Kidney capillary endothelial cell (primary cell): Measurements from ENCODE around the gene PRCC.
"Not testable (repeated sequence)": the region's sequence is repeated elsewhere in the genome, so short reads cannot be mapped to it uniquely, and the experiment has no call there.

Experiments
- DNase-seq: peaks from one replicate; pipeline ENCODE4 v3.0.0-alpha.2; 2018; ENCODE audit warnings: low spot score

The PRCC gene

DNA sequence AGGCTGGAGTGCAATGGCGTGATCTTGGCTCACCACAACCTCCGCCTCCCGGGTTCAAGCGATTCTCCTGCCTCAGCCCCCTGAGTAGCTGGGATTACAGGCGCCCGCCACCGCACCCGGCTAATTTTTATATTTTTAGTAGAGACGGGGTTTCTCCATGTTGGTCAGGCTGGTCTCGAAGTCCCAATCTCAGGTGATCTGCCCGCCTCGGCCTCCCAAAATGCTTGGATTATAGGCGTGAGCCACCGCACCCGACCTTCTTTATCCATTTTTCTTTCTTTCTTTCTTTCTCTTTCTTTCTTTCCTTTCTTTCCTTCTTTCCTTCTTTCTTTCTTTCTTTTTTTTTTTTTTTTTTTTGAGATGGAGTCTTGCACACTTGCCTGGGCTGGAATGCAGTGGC is 2.2 kb upstream of the PRCC start:
- DNase-seq = not testable (repeated sequence)

DNA sequence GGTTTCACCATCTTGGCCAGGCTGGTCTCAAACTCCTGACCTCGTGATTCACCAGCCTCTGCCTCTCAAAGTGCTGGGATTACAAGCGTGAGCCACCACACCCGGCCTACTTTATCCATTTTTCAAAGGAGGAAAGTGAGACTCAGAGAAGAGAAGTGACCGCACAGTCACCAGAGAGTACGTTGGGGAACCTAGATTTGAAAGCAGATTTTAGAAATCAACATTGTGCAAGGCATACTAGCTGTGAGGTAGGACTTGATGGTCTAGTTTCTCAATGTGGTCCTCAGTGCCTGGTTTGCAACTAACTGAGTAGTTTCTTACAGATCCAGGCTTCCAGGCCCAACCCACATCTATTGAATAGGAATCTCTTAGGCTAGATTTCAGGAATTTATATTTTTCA is 1.7 kb upstream of the PRCC start:
- no peak for DNase-seq

DNA sequence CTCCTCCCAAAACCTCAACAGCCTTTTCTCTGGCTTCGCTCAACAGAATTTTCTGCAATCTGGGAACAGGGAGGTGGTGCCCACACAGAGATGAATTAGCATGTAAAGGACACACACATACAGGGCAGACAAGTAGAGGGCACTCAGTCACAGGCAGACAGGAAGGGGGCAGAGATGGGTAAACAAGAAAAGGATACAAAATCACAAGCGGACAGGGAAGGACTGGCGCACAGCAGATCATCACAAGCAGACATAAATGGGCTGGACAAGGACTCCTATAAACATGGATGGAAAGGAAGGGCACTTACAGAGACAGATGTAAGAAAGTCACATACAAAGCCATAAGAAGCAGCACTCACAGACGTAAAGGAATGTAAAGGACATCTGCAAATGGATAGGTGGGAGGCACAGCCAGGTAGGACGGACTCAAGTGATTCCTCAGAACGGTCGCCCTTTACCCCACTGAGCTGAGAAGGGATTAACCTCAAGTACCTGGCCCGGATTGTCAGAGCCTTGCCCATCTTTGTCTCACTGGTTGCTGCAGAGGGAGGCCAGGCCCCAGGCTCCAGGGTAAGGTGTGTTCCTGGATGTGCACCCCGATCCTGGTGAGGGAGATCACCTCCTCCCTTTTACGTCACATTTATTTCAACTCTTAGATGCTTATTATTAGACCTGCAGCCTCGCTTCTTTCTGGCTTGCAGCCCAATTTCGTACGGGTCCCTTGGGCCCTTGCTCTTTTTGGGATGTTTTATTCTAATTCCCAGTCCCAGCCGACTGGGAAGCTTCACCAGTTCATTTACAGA is 836 bp upstream of the PRCC start:
- DNase-seq = no peak

DNA sequence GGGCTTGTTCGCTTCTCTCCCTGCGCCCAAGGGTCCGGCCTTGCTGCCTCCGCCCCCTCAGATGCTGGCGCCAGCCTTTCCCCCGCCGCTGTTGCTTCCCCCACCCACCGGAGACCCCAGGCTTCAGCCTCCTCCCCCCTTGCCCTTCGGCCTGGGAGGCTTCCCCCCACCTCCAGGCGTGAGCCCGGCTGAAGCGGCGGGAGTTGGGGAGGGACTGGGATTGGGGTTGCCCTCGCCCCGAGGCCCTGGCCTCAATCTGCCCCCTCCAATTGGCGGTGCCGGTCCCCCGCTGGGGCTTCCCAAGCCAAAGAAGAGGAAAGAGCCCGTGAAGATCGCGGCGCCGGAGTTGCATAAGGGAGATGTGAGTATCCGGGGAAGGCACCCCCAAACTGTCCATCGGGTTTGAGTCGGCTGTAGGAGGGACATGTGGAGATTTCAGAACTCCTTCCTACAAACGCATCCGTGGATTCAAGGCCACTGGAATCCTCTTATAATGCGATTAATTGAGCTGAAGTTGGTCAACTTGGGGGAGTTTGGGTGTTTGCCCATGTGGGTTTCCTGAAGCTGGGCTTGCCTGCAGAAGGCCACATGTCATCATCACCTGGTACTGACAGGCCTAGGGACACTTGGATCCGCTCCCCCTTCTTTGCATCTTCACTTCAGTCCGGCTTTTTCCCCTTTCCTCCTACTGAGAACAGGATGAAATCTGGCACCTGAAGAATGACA is 707 bp downstream of the PRCC start:
- no peak for DNase-seq

DNA sequence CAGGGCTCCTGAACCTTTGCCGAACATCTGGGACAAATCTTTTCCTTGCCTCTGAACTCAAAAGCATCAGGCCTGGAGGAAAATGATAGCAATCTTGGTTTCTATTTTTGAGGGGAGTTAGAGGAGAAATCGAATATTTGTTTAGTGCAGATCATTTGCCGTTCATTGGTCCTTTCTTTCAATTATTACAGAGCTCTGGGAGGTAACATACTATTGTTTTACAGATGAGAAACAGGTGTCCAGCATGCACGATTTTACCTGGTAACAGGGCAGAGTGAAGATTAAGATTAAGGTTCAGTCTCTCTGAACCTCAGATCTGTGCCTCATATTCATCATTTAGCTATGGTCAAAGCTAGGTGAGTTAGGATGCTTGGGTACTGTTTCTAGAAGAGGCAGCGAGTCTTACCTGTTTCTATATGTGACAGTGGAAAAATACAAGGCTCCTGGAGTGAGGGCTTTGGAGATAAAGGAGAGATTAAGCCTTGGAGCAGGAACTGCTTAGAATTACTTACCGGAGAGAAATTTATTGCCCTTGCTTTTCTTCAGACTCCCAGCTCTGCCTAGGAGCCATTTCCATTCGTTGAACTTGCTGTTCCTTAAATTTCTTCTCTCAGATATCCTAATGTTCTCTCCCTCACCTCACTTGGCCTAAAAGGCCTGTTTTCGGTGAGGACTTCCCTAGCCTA is 1.4 kb downstream of the PRCC start:
- no peak for DNase-seq

DNA sequence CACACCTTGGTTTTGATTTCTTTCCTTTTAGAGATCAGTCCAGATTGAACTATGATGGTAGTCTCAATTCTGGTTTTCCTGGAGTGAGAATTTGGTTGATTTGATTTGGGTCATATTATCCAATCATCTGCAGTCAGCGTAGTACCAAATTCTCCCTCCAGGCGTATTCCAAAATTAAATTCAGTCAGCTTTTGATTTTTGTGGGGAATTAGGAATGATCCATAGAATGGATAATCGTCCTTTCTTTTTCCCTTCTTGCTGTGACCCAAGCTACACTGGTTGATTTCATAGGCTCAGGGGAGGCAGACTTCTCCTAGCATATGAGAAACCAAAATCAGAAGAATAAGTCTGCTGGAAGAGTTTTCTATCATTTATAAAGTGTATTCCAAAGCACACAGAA is 4.9 kb downstream of the PRCC start:
- DNase-seq = no peak

DNA sequence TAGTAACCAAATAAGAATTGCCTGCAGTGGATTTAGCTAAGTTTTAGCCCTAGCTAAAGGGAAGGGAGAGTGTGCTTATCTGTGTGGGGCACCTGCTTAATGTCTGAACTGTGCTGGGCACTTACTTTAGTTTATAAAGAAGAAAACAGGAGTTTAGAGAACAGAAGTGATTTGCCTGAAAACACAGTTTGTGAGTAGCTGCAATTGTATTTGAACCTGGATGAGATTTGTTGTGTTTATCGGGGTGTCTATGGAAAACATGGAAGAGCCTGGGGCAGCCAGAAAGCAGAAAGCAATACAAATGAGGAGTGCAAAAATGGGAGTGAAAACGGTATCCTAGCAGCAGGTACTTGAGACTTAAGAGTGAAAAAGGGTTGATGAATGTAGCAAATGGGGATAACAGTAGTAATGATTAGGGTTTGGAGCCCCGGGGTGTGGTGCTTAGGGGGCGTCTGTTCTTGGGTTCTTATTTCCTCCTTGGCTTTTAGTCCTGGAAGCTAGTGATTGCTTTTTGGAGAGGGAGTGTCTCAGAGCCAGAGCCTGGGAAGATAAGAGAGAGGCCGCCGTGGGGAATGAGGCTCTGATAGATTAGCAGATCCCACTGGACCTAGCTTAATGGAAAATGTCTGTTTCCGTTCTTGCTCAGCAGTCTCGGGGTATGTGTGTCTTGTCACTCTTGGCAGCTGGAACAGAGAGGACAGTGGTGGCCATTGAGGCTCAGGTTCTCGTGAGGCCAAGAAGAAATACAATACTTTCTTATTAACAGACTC is 5.6 kb downstream of the PRCC start:
- no peak for DNase-seq

DNA sequence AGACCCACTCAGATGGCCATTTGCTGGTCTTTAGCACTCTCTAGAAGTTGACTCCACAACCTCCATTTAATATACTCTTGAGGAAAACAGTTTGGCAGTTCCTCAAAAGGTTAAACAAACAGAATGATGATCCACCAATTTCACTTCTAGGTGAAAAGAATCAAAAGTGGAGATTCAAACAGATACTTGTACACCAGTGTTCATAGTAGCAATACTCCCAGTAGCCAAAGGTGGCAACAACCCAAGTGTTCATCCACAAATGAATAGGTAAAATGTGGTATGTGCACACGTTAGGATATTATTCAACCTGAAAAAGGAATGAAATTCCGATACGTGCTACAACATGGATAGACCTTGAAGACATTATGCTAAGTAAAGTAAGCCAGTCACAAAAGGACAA is 6.3 kb downstream of the PRCC start:
- no peak for DNase-seq

DNA sequence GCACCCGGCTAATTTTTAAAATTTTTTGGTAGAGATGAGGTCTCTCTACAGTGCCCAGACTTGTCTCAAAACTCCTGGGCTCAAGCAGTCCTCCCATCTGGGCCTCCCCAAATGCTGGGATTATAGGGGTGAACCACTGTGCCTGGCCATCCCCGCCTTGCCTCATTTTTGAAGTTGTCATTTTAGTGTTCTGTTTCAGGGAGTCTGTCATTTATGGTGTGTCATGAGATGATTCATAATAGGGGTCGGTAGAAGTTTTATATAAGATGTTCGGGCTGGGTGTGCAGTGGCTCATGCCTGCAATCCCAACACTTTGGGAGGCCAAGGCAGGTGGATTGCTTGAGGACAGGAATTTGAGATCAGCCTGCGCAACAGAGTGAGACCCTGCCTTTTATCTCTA is 8.5 kb downstream of the PRCC start:
- DNase-seq = no peak

DNA sequence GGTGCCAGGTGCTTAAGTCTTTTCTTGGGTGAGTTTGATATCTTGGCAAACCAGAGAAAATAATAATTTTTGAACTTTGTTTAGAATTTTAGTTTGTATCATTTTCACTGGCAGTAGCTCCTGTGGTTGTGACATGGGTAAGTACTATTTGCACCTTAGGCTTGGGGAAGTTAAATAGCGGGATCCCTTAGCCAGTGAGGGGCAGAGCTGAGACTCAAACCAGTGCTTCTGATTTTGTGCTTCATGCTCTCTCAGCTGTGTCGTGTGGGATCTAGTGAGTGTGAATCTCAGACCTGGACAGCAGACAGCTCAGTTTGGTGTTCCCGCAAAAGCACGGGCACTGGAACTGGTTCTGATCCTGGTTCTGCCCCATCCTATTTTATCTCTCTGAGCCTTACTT is 9.6 kb downstream of the PRCC start:
- no peak for DNase-seq

DNA sequence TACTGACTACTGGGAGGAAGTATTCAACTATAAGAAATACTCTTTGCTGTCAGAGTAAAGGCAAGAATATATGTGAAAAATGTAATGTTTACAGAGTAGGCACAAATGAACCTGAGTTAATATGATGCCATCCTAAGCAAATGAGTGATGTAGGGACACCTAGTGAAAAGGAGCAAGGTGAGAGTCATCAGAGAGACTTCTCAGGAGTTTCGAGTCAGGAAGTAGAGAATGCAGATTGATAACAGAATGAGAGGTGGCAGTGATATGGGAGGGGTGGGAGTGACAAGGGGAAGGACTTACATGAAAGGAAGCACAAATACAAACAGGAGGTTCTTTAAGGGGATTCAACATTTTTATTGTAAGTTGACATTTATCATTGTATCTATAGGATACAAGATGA is 10.2 kb downstream of the PRCC start:
- no peak for DNase-seq

DNA sequence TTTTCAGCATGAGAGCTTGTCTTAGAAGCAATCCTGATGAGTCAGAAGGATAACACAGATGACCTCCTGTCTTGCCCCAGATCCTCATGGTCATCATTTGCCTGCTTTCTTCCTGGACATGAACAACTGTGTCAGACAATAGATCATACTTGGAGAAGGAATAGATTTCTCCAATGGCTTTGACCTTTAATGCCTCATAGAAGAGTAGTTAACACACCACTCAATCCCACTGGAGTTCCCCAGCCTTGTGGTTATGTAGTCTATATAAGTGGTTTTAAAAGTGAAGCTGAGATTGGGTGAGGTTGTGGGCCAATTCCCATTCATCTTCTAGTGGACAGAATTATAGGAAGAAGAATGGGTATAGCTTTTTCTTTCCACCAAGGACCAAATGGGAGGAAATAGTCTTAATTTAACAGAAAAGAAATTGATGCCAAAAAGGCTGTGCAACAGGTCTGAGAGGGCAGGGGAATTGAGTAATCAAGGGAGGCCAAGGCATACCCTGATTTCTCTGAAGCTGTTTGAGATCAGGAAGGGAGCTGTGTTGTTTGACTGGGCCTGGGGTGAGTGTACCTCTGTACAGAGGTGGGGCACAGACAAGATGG is 14.4 kb downstream of the PRCC start:
- DNase-seq = no peak

DNA sequence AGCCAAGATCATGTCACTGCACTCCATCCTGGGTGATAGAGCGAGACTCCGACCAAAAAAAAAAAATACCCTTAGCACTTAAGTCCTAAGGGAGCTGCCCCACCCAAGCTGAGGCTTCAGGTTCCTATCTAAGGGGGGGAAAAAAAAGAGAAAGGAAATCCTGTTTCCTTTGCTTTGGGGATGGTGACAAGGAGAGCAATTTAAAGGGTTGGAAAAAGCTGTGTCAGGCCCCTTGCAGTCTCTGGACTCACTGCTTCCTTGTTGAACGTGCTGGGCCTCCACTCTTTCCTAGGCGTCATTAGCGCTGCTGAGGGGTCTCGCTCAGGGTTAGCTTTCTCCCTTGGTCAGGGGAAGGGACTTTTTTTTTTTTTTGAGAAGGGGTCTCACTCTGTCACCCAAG is 18.1 kb downstream of the PRCC start:
- no peak for DNase-seq

DNA sequence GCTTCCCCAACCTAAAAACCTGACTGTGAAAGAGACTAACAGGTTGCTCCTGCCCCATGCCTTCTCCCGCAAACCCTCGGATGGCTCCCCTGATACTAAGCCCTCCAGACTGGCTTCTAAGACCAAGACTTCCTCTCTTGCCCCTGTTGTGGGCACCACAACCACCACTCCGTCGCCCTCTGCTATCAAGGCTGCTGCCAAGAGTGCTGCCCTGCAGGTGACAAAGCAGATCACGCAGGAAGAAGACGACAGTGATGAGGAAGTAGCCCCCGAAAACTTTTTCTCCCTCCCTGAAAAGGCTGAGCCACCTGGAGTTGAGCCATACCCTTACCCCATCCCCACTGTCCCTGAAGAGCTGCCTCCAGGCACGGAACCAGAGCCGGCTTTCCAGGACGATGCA is 19.3 kb downstream of the PRCC start:
- DNase-seq = no peak

DNA sequence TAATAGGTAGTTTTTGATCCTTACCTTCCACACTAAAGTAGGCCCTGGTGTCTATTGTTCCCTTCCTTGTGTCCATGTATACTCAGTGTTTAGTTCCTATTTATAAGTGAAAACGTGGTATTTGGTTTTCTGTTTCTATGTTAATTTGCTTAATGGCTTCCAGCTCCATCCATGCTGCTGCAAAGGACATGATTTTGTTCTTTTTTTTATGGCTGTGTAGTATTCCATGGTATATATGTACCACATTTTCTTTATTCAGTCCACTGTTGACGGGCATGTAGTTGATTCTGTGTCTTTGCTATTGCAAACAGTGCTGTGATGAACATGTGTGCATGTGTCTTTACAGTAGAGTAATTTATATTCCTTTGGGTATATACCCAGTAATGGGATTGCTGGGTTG is 20.8 kb downstream of the PRCC start:
- DNase-seq = no peak

DNA sequence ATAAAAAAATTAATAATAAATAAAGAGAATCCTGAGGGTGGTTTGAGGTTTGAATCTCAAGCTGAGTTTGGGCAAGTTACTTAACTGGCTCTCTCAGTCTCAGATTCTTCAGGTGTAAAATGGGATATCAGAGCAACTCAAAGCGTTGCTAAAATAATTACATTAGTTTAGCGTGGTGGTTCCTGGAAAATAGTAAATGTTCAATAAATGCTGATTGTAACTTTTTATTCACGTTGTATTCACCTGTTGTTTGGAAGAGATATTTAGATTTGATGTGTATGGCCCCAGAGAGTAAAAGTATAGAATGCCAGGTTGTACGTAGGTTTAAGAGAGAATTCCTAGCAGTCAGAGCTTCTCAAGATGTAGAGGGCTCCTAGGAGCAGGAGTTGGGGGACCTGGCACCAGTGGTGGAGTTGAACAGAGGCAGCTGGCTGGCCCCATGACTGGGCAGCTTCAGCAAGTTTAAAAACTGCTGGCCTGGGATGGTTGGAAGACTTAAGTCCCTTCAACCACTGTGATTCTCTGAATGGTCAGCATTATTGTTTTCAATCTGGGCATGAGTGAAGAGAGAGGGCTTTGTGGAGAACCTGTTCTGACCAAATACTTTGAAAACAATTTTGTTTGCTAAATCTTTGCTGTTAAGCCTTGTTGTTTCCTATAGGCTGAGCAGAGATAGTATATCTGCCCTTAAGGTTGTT is 22.4 kb downstream of the PRCC start:
- DNase-seq = no peak

DNA sequence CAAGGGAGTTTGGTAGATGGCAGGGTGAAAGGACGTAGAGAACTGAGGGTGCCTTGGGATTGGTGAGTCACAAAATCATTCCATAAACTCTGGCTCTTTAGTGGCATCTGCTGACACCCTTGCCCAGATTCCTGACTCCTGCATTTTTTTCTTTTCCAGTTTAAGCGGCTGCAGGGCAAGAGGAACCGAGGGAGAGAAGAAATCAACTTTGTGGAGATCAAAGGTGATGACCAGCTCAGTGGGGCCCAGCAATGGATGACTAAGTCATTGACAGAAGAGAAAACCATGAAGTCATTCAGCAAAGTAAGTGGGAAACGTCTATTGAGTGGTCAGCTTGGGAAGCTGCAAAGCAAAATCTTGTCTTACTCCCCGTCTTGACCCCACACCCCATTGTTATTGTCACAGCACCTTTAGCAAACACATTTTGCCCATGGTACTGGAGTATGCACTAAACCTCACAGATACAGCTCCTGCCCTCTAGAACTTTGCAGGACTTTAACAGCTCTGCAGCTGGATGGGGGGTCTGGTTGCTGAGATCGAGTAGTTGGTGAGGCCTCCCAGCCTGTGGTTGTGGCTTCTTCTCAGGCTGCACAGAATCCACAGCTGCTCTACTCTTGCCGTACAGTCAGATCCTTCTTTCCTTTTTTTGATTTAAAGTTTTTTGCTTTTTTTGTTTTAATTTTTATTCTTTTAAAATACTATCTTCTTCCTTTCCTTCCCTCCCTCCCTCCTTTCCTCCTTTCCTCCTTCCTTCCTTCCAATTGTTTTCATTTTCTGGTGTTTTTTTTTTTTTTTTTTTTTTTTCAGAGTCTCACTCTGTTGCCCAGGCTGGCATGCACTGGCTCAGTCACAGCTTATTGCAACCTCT is 27.4 kb downstream of the PRCC start:
- no peak for DNase-seq

DNA sequence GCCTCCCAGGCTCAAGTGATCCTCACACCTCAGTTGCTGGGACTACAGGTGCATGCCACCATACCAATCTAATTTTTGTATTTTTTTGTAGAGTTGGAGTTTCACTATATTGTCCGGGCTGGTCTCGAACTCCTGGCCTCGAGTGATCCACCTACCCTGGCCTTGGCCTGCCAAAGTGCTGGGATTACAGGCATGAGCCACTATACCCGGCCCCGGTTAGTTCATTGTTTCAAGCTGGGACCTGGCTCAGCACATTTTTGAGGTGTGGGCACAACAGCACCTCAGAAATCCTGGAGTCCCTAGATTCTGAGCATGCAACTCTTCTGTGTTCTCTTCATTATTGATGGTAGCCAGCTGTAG is 28.0 kb downstream of the PRCC start:
- no peak for DNase-seq

DNA sequence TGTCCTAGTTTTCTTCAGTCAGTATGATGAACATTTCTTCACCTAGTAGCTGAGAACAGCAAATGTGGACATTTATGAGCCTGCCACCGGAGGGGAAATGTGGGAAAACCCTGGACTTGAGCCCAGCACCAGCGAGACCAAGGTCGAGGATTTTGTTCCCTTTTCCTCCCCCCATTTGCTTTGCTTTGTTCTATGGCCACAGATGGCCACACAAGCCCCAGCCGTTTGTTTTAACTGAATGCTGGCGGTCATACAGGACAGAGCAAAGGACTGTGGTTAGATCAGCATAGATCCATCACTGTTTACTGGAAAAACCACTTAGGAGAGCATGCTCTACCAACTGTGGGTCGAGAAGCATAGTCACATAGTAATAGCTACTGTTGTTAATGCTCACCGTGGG is 28.5 kb downstream of the PRCC start:
- DNase-seq = no peak

DNA sequence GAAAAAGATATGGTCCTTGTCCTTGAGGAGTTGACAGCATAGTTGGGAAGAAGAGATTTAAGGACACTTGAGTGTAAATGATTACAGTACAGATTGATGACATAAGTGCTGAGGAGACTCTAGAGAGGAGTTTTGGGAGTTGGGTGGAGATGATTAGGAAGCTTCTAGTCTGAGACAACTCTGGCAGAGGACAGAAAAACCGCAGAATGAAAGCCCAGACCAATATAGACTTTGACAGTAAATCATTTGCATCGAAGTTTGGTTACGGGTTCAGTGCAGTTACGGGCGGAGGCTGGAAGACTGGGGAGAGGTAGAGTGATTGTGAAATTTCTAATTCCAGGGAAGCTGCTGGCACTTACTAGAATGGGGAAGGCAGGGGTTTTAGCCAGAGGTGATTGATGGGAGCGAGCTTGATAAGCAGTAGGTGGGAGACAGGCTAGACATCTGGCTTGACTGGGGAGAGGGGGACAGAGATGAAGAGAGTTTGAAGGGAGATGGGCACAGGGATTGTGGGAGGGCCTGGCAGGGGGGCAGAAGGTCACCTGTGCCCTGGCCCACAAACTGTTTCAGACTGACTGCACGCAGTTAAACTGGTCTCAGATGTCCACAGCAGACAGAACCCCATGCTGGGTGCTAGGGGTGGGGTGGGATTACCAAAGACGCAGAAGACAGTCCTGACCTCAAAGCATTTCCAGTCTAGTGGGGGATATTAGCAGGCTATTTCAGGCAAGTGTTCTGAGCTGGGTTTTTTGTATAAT is 29.2 kb downstream of the PRCC start:
- no peak for DNase-seq
